SK-N-SH (cell line): Measurements from ENCODE around the gene CRK. TPM values are rescaled to one million over a fixed set of nuclear protein-coding genes. Genes with fewer than 3 reads are reported as not detected.

Experiments used
- CTCF ChIA-PET: fragments of 300-600, 350-600 bp; formaldehyde crosslinking; extraction: SDS; loops from one replicate; lab custom pipeline; 2021; lab: Yijun Ruan, JAX
- POLR2A ChIA-PET: fragments of 350-600 bp; sonication (Branson Sonifier 250); formaldehyde crosslinking; extraction: SDS; loops from one replicate; lab custom pipeline; 2020; ENCODE audit warnings: antibody characterized with exemption, inconsistent platforms; lab: Yijun Ruan, JAX
- DNase-seq: peaks from one replicate; pipeline ENCODE4 v3.0.0; 2012
- H2AFZ ChIP-seq: fragments of 200-600 bp; sonication (generic); 2 replicates; pipeline ENCODE4 v1.8.1; 2016; ENCODE audit warnings: antibody characterized with exemption, mild to moderate bottlenecking, low read depth
- H3F3A ChIP-seq: fragments of 200-600 bp; sonication (generic); replicated peaks from 2 replicates; pipeline ENCODE3; 2016; ENCODE audit warnings: antibody characterized with exemption, mild to moderate bottlenecking; ENCODE audit not compliant: insufficient read depth
- H3K27ac ChIP-seq, 2 experiments: fragments of 200-500 bp in 1 of 2; fragments of 200-600 bp in 1 of 2; sonication (Bioruptor generic) in 1 of 2; sonication (generic), shearing (Covaris generic) in 1 of 2; 2 replicates each; pipeline versions ENCODE4 v1.5.1 to v1.6.1; 2014 to 2016; ENCODE audit warnings: low read depth in 2 of 2, inconsistent platforms in 1 of 2, low read length in 1 of 2, mild to moderate bottlenecking in 1 of 2, mixed read lengths in 1 of 2
- H3K27me3 ChIP-seq: fragments of 200-600 bp; sonication (generic), shearing (Covaris generic); 2 replicates; pipeline ENCODE4 v1.6.1; 2016; ENCODE audit warnings: mixed run types; ENCODE audit not compliant: insufficient read depth
- H3K36me3 ChIP-seq, 2 experiments: fragments of 200-500 bp in 1 of 2; fragments of 200-600 bp in 1 of 2; sonication (Bioruptor generic) in 1 of 2; sonication (generic) in 1 of 2; replicated peaks in 1 of 2; 2 replicates each; pipeline versions ENCODE3 to v1.5.1; 2014 to 2016; ENCODE audit warnings: low read length in 1 of 2, mild to moderate bottlenecking in 1 of 2; ENCODE audit not compliant: insufficient read depth in 2 of 2, control insufficient read depth in 1 of 2
- H3K4me1 ChIP-seq, 2 experiments: fragments of 200-500 bp in 1 of 2; fragments of 200-600 bp in 1 of 2; sonication (Bioruptor generic) in 1 of 2; sonication (generic), shearing (Covaris generic) in 1 of 2; 2 replicates each; pipeline versions ENCODE4 v1.5.1 to v1.6.1; 2014 to 2016; ENCODE audit warnings: low read depth in 1 of 2, low read length in 1 of 2, mixed run types in 1 of 2; ENCODE audit not compliant: insufficient read depth in 2 of 2, control insufficient read depth in 1 of 2
- H3K4me2 ChIP-seq: fragments of 200-600 bp; sonication (generic), shearing (Covaris generic); 2 replicates; pipeline ENCODE4 v1.6.1; 2017; ENCODE audit warnings: mixed run types
- H3K4me3 ChIP-seq, 2 experiments: fragments of 200-500 bp in 1 of 2; fragments of 200-600 bp in 1 of 2; sonication (Bioruptor generic) in 1 of 2; sonication (generic), shearing (Covaris generic) in 1 of 2; 2 replicates each; pipeline versions ENCODE4 v1.5.1 to v1.8.1; 2014 to 2016; ENCODE audit warnings: low read depth in 2 of 2, inconsistent platforms in 1 of 2, low read length in 1 of 2, mild to moderate bottlenecking in 1 of 2, mixed read lengths in 1 of 2, moderate library complexity in 1 of 2
- H3K79me2 ChIP-seq: fragments of 200-600 bp; sonication (generic); 2 replicates; pipeline ENCODE4 v1.8.1; 2017; ENCODE audit warnings: mild to moderate bottlenecking; ENCODE audit not compliant: insufficient read depth
- H3K9ac ChIP-seq: fragments of 200-600 bp; sonication (generic); 2 replicates; pipeline ENCODE4 v1.6.1; 2017; ENCODE audit warnings: mixed run types
- H3K9me2 ChIP-seq: fragments of 200-600 bp; sonication (generic); 2 replicates; pipeline ENCODE4 v1.6.1; 2017; ENCODE audit warnings: mixed run types
- H3K9me3 ChIP-seq: fragments of 200-600 bp; sonication (generic); 2 replicates; pipeline ENCODE4 v1.6.1; 2017; ENCODE audit warnings: mixed run types, mild to moderate bottlenecking, moderate library complexity
- H4K20me1 ChIP-seq: fragments of 200-600 bp; sonication (generic); 2 replicates; pipeline ENCODE4 v1.6.1; 2017; ENCODE audit warnings: mild to moderate bottlenecking, mixed run types; ENCODE audit not compliant: insufficient read depth
- CHD2 ChIP-seq: fragments of 150-350 bp; IDR thresholded peaks from 2 replicates; pipeline ENCODE4 v1.6.1; 2018; ENCODE audit warnings: low read length; ENCODE audit not compliant: partially characterized antibody
- FOSL2 ChIP-seq: IDR thresholded peaks from 2 replicates; pipeline ENCODE4 v1.4.0; 2012; ENCODE audit warnings: low read depth, mild to moderate bottlenecking, moderate library complexity, borderline replicate concordance
- FOXJ3 ChIP-seq: sonication (generic); formaldehyde crosslinking; IDR thresholded peaks from 2 replicates; pipeline ENCODE4 v1.5.1; 2020; ENCODE audit warnings: mild to moderate bottlenecking, missing genetic modification reagents
- FOXM1 ChIP-seq: IDR thresholded peaks from 2 replicates; pipeline ENCODE4 v1.4.0; 2012; ENCODE audit warnings: low read depth, mild to moderate bottlenecking
- GABPA ChIP-seq: IDR thresholded peaks from 2 replicates; pipeline ENCODE4 v1.4.0; 2012; ENCODE audit warnings: low read depth, mild to moderate bottlenecking
- IRF3 ChIP-seq: fragments of 150-350 bp; IDR thresholded peaks from 2 replicates; pipeline ENCODE4 v1.6.1; 2016; ENCODE audit warnings: mild to moderate bottlenecking, low read depth, low read length
- JUND ChIP-seq: IDR thresholded peaks from 2 replicates; pipeline ENCODE4 v1.4.0; 2012
- MAX ChIP-seq: IDR thresholded peaks from 2 replicates; pipeline ENCODE4 v1.4.0; 2012; ENCODE audit warnings: low read depth
- MEF2A ChIP-seq: IDR thresholded peaks from 2 replicates; pipeline ENCODE4 v1.4.0; 2012; ENCODE audit warnings: low read depth, borderline replicate concordance
- POLR2AphosphoS5 ChIP-seq: IDR thresholded peaks from 2 replicates; pipeline ENCODE4 v1.6.1; 2012; ENCODE audit warnings: low read depth, low read length
- RCOR1 ChIP-seq: fragments of 150-350 bp; IDR thresholded peaks from 2 replicates; pipeline ENCODE4 v1.6.1; 2017; ENCODE audit warnings: antibody characterized with exemption, low read length
- RXRA ChIP-seq: IDR thresholded peaks from 2 replicates; pipeline ENCODE4 v1.4.0; 2012; ENCODE audit warnings: low read depth, mild to moderate bottlenecking, borderline replicate concordance
- TAF1 ChIP-seq: IDR thresholded peaks from 2 replicates; pipeline ENCODE4 v1.6.1; 2012; ENCODE audit warnings: low read depth, mild to moderate bottlenecking, low read length, moderate library complexity, borderline replicate concordance
- TCF12 ChIP-seq: IDR thresholded peaks from 2 replicates; pipeline ENCODE4 v1.4.0; 2012
- USF2 ChIP-seq: fragments of 150-350 bp; IDR thresholded peaks from 2 replicates; pipeline ENCODE4 v1.6.1; 2017; ENCODE audit warnings: antibody characterized with exemption, low read length, low read depth, borderline replicate concordance
- YY1 ChIP-seq: IDR thresholded peaks from 2 replicates; pipeline ENCODE4 v1.4.0; 2012; ENCODE audit warnings: low read depth, mild to moderate bottlenecking
- ZBTB33 ChIP-seq: IDR thresholded peaks from 2 replicates; pipeline ENCODE4 v1.4.0; 2012; ENCODE audit warnings: low read depth, borderline replicate concordance
- WGBS: methylation state at CpG from one replicate; pipeline ENCODE4 v1.1.6; 2017; ENCODE audit warnings: low lambda C conversion rate; 5-methylcytosine and 5-hydroxymethylcytosine counted together
- polyA plus RNA-seq, 3 experiments: library from polyadenylated mRNA; depleted of rRNA; stranded (reverse); fragments of >200 nt; gene quantifications; 2 replicates each; pipeline ENCODE4 v1.2.3, GENCODE V29; 2012

Gene CRK
- polyA plus RNA-seq, 1 of the 3 experiments (the other 2 are of a cell fraction): 50.7 TPM

GRCh38 chr17:1414634-1415033 lies 41.4 kb downstream of the CRK start:
- H3K4me1 ChIP-seq: no peaks in the 10 kb centered on the region
- no peaks in the 10 kb centered on the region for H3K27me3 ChIP-seq
- CTCF ChIA-PET: no interaction called here
- 91% methylated on average over 10 of the region's 10 CpGs for WGBS
- H3K9me2 ChIP-seq: no peaks in the 10 kb centered on the region
- no peak for TF ChIP-seq RXRA
- no peak for TF ChIP-seq YY1
- TF ChIP-seq RCOR1: no peak
- no peak for TF ChIP-seq MEF2A
- TF ChIP-seq FOSL2: no peak
- no peak for TF ChIP-seq POLR2AphosphoS5
- no peak for TF ChIP-seq TAF1
- TF ChIP-seq ZBTB33: no peak
- no peak for TF ChIP-seq TCF12
- TF ChIP-seq USF2: no peak
- no peak for TF ChIP-seq IRF3
- TF ChIP-seq FOXM1: no peak
- TF ChIP-seq CHD2: no peak
- TF ChIP-seq GABPA: no peak
- no peak for TF ChIP-seq MAX
- TF ChIP-seq JUND: no peak
- TF ChIP-seq FOXJ3 (CRISPR knock-in tag): no peak
- H2AFZ ChIP-seq: no peak overlapping the region
- H3K9ac ChIP-seq: no peak overlapping the region
- no peaks in the 10 kb centered on the region for H4K20me1 ChIP-seq
- H3K4me2 ChIP-seq: no peak overlapping the region
- H3F3A ChIP-seq: peaks cover 10% of the 10 kb centered on the region
- no peak overlapping the region for H3K27ac ChIP-seq
- H3K79me2 ChIP-seq: peaks cover 11% of the 10 kb centered on the region; the same call in 1 of the 2 replicates
- no peak for DNase-seq
- peaks cover 0 to 1% of the 10 kb centered on the region in 2 experiments for H3K36me3 ChIP-seq
- POLR2A ChIA-PET: no interaction called here
- no peaks in the 10 kb centered on the region for H3K9me3 ChIP-seq
- H3K4me3 ChIP-seq: no peak overlapping the region
